SK-N-MC (cell line): ENCODE measurements around the gene RYR2.

Source experiments
- DNase-seq: peaks from one replicate; pipeline ENCODE4 v3.0.0-alpha.2; 2011; ENCODE audit warnings: low read depth, low spot score
- H3K27ac ChIP-seq: fragments of 200-600 bp; sonication (generic); 2 replicates; pipeline ENCODE4 v1.5.1; 2016; ENCODE audit warnings: mixed run types
- H3K36me3 ChIP-seq: fragments of 200-600 bp; sonication (generic); 2 replicates; pipeline ENCODE4 v1.6.1; 2017; ENCODE audit warnings: antibody characterized with exemption, low read length, mixed read lengths; ENCODE audit not compliant: insufficient read depth
- H3K4me3 ChIP-seq: fragments of 200-600 bp; sonication (generic); 2 replicates; pipeline ENCODE4 v1.5.1; 2016
- H3K9ac ChIP-seq: fragments of 200-600 bp; sonication (generic); 2 replicates; pipeline ENCODE4 v1.8.0; 2017; ENCODE audit warnings: mixed run types, mixed read lengths; ENCODE audit not compliant: insufficient read length
- H3K9me3 ChIP-seq: fragments of 200-600 bp; sonication (generic); 2 replicates; pipeline ENCODE4 v1.6.1; 2017; ENCODE audit warnings: low read depth, mild to moderate bottlenecking, antibody characterized with exemption, low read length, moderate library complexity, mixed read lengths
- EZH2 ChIP-seq: fragments of 200-600 bp; sonication (generic); IDR thresholded peaks from one replicate; pipeline ENCODE4 v1.6.1; 2017; ENCODE audit warnings: antibody characterized with exemption
- FOXP2 ChIP-seq: optimal IDR thresholded peaks from 2 replicates; pipeline ENCODE3; 2011; ENCODE audit warnings: mild to moderate bottlenecking, moderate library complexity; ENCODE audit not compliant: insufficient read depth; ENCODE audit errors: extremely low read length, control extremely low read depth
- POLR2AphosphoS5 ChIP-seq: IDR thresholded peaks from 2 replicates; pipeline ENCODE4 v1.6.1; 2012; ENCODE audit warnings: mild to moderate bottlenecking, low read depth, low read length, borderline replicate concordance

RYR2 gene

DNA sequence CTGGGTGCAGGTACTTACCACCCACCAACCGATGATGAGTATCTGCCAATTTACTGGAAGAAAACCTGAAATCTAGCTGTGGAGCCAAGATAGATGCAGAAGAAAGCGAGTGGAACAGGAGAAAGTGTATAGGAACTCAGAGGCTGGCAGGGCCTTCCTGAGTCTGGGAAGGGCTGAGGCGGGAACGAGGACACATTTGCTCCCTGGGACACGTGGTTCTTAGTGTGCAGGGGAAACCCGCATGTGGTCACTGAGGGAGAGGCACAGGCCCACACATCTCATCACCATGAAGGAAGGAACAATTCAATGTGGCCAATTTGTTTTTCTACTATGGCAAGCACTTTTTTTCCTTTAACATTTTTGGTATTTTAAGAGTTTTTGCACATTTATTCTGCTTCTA lies 8.2 kb downstream of the RYR2 start:
- H3K4me3 ChIP-seq, result no peak overlapping the region

DNA sequence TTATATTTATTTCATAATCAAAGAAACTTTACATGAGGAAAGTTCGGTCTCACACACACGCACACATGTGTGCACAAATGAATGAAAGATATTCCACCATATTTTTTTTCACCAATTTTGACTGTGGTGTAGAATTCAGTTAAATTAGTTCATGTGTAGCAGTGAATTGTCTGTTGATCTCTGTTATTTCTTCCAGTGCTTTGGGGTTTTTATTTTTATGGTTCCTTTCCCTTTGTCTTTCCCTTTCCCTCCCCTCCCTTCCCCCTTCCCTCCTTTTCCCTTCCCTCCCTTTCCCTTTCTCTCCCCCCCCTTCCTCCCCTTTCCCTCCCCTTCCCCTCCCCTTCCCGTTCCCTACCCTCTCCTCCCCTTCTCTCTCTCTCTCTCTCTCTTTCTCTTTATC lies 8.9 kb downstream of the RYR2 start:
- H3K36me3 ChIP-seq, result no peaks in the 10 kb centered on the region; the same call in 1 of the 2 replicates
- H3K9me3 ChIP-seq, result no peaks in the 10 kb centered on the region
- no peak overlapping the region for H3K4me3 ChIP-seq
- 0 out of 2 replicates have a peak overlapping the region, but pooled peaks have one; percentile 6 for H3K27ac ChIP-seq
- TF ChIP-seq EZH2, result no peak
- TF ChIP-seq POLR2AphosphoS5, result no peak
- TF ChIP-seq FOXP2, result no peak
- no peak for DNase-seq
- no peak overlapping the region for H3K9ac ChIP-seq

More for the DNA sequence above, 8.2 kb downstream of the RYR2 start:
- no peak overlapping the region for H3K9ac ChIP-seq
- no peak for DNase-seq
- TF ChIP-seq EZH2 (no peak), FOXP2 (no peak), POLR2AphosphoS5 (no peak)
- H3K36me3 ChIP-seq, result no peaks in the 10 kb centered on the region
- H3K9me3 ChIP-seq, result no peaks in the 10 kb centered on the region
- H3K27ac ChIP-seq, result 0 out of 2 replicates have a peak overlapping the region, but pooled peaks have one; percentile 6

DNA sequence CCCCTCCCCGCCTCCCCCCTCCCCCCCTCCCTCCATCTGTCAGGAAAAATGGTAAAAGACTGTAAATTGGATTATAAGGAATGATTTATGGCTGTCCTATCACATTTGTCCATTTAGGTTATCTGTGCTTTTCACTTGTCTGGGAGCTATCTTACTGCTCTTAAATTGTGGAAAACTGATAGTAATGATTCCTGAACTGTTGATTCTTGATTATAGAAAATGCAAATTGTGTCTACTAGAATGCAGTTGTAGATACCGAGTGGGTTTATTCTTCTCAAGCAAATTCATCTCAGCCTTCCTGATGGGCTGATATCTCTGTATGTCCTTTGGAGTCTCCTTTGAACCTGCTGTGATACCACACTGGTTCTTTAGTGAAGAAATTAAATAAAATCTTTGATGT lies 12.3 kb downstream of the RYR2 start:
- TF ChIP-seq FOXP2 (no peak), EZH2 (no peak), POLR2AphosphoS5 (no peak)

DNA sequence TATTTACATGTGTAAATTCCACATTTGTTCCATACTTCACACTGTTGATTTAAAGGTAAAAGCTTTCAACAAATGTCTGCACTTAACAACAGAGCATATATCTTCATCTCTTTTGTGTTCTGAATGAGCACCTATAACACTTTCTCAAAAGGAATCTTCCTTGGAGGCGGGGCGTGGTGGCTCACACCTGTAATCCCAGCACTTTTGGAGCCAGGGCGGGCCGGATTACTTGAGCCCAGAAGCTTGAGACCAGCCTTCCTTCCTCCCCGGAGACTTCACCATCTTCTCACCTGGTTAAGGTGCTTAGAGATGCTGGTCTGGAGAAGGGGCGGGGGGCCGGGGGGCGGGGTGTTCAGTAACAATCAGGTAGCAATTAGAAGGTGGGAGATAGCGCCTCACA lies 16.5 kb downstream of the RYR2 start:
- Histone ChIP-seq H3K4me3 (no peak overlapping the region), H3K9ac (no peak overlapping the region), H3K36me3 (no peaks in the 10 kb centered on the region; the same call in 1 of the 2 replicates), H3K9me3 (no peaks in the 10 kb centered on the region), H3K27ac (no peak overlapping the region)
- DNase-seq, result no peak
- TF ChIP-seq EZH2, result no peak
- no peak for TF ChIP-seq FOXP2
- no peak for TF ChIP-seq POLR2AphosphoS5

More for the DNA sequence above, 12.3 kb downstream of the RYR2 start:
- Histone ChIP-seq H3K9me3 (no peaks in the 10 kb centered on the region), H3K27ac (no peak overlapping the region), H3K9ac (no peak overlapping the region), H3K36me3 (no peaks in the 10 kb centered on the region; the same call in 1 of the 2 replicates), H3K4me3 (no peak overlapping the region)
- DNase-seq, result no peak

DNA sequence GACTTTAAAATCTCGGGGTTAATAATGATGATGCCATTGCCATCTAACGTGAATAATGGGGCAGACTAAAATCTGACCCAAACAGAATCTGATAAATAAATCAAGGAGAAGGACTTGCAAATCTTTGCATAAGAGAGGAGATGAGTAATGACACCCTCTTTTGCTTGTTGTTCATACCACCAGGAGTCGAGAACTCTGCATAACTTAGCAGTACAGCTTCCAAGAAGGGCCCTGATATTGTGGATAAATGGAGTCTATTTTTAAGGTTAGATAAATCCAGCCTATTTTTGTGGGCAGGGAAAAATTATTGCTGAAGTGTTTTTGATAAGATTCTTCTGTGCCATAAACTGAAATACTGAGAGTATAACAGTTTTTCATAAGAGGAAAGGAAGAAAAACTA lies 17.3 kb downstream of the RYR2 start:
- Histone ChIP-seq H3K27ac (no peak overlapping the region; the same call in 1 of the 2 replicates), H3K9me3 (no peaks in the 10 kb centered on the region), H3K4me3 (no peak overlapping the region), H3K9ac (no peak overlapping the region), H3K36me3 (peaks cover 4% of the 10 kb centered on the region)
- no peak for DNase-seq
- TF ChIP-seq POLR2AphosphoS5, result no peak
- TF ChIP-seq EZH2, result no peak
- TF ChIP-seq FOXP2, result no peak

DNA sequence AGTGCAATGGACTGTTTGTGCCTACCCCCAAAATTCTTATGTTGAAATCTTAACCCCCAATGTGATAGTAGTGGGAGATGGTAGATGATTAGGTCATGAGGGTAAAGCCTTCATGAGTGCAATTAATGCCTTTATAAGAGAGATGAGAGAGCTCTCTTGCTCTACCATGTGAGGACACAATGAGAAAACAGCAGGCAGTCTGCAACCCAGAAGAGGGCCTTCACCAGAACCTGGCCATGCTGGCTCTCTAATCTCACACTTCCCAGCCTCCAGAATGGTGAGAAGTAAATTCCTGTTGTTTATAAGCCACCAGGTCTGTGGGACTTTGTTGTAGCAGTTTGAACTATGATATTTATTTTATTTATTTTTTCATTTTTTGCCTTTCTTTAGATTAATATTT lies 21.0 kb downstream of the RYR2 start:
- TF ChIP-seq POLR2AphosphoS5, result no peak
- TF ChIP-seq FOXP2, result no peak
- TF ChIP-seq EZH2, result no peak
- no peak for DNase-seq
- Histone ChIP-seq H3K4me3 (no peak overlapping the region), H3K9me3 (no peaks in the 10 kb centered on the region), H3K27ac (no peak overlapping the region), H3K9ac (no peak overlapping the region), H3K36me3 (peaks cover 6% of the 10 kb centered on the region; the same call in 1 of the 2 replicates)

DNA sequence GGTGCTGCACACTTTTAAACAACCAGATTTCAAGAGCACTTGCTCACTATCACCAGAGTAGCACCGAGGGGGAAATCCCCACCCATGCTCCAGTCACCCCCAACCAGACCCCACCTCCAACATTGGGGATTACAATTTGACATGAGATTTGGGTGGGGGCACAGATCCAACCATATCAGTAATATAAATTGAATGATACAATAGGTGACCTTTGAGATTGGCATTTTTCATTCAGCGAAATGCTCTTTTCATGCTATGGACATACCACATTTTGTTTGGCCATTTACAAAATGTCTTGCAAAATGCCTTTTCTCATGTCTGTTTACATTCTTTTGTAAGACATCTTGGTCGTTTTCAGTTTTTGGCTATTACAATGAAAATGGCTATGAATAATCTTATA lies 23.9 kb downstream of the RYR2 start:
- Histone ChIP-seq H3K9ac (no peak overlapping the region), H3K9me3 (no peaks in the 10 kb centered on the region), H3K27ac (no peak overlapping the region), H3K4me3 (no peak overlapping the region), H3K36me3 (peaks cover 6% of the 10 kb centered on the region; the same call in 1 of the 2 replicates)
- DNase-seq, result no peak
- TF ChIP-seq EZH2 (no peak), FOXP2 (no peak), POLR2AphosphoS5 (no peak)

DNA sequence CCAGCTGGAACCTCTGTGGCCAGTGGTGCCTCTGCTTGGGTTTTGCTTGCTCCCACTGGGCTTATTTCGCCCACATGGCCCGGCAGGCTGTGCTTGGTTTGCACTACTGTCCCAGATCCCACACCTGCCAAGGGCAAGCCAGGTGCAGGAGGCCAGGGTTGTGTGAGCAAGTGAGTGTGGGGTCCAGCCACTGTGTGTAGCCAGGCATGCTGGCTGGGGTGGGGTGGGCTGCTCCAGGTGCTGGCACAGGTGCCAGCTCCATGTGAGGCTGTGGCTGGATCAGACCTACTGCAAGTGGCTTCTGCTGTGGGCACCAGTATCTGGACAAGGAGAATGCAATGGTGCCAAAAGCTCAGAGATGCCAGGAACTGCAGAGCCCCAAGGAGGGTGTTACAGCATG lies 28.5 kb downstream of the RYR2 start:
- Histone ChIP-seq H3K4me3 (no peak overlapping the region), H3K9me3 (no peaks in the 10 kb centered on the region), H3K27ac (no peak overlapping the region), H3K9ac (no peak overlapping the region), H3K36me3 (no peaks in the 10 kb centered on the region)
- no peak for DNase-seq
- no peak for TF ChIP-seq FOXP2
- TF ChIP-seq POLR2AphosphoS5, result no peak
- TF ChIP-seq EZH2, result no peak

DNA sequence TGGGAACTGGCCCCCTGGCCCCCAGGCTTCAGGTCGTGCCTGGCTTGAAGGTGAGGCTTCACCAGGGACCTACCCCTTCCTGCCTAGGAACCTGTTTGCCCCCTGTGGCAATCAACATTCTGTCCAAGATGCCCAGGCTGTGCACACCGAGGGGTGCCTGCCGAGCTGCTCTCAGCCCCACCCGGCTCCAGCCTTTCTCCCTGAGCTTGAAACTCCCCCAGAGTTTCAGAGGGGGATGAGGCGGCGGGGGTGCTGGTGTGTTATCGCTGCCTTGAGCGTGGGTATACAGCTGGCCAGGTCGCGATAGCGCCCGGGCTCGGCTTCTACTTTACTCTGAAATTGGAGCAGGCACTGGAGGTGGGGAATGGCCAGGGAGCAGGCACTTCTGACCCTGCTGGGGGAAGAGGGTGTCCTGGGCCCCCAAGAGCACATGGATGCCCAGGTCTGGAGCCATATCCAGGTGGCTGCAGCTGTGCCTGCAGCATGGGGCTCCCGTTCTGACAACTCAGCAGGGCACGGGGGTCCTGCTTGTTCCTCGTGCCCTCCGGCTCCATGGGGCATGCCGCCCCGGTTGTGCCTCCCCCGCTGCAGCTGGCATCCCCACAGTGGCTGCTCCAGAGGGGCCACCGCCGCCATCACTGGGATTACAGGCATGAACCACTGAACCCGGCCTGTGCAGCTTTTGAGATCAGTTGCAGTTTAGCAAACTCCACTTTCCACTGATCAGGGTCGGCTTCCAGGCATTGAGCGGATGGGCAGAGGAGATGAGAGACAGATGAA lies 29.8 kb downstream of the RYR2 start:
- no peak overlapping the region for H3K9ac ChIP-seq
- no peak overlapping the region for H3K27ac ChIP-seq
- TF ChIP-seq EZH2, result no peak
- no peak for TF ChIP-seq POLR2AphosphoS5
- no peak for TF ChIP-seq FOXP2
- no peaks in the 10 kb centered on the region for H3K9me3 ChIP-seq
- no peak overlapping the region for H3K4me3 ChIP-seq
- H3K36me3 ChIP-seq, result no peaks in the 10 kb centered on the region
- no peak for DNase-seq
